Astrocyte (in vitro differentiated cells and primary cell): ENCODE measurements around the gene CTDSPL.

Experiments
- CTCF ChIP-seq: IDR thresholded peaks from 2 replicates; pipeline ENCODE4 v1.5.1; 2011; ENCODE audit warnings: low read depth, mild to moderate bottlenecking, inconsistent platforms, low read length, moderate library complexity; ENCODE audit not compliant: insufficient read depth
- EZH2 ChIP-seq: IDR thresholded peaks from 2 replicates; pipeline ENCODE4 v1.6.1; 2012; ENCODE audit warnings: mild to moderate bottlenecking, low read length, inconsistent platforms; ENCODE audit not compliant: insufficient read depth

- no peak for TF ChIP-seq EZH2
- TF ChIP-seq CTCF, result no peak
These were observed 103.0 kb downstream of the CTDSPL start for GRCh38 chr3:37964716-37965115.
